DMS114 treated with DMSO at 0.1 percent for 48 hours (cell line): ENCODE results near the gene RSRC1.
A peak's percentile ranks its signal among the peaks of the same experiment; 100 is the strongest.
"Not testable (repeated sequence)": the region's sequence is repeated elsewhere in the genome, so short reads cannot be mapped to it uniquely, and the experiment has no call there.

Source experiments
- DNase-seq: peaks from one replicate; lab custom pipeline; 2025; ENCODE audit not compliant: unreplicated experiment; lab: John Stamatoyannopoulos, UW

Gene RSRC1

DNA sequence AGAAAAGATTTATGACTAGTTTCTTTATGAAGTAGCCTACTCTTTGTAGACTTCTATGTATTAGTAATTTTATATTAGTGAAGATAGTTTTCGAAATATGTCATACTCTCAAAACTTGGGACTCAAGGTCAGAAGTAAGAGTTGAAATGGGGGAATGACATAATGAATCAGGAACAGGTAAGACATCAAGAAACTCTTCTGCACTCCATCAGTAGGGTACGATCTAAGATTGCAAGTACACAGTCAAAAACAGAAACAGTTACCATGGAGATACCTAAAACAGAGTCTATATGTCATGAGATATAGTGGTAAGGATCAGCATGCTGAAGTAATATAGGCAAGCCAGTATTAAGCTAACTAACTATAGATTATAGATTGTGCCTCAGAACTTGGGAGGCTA, 274.1 kb downstream of the RSRC1 start:
- no peak for DNase-seq

DNA sequence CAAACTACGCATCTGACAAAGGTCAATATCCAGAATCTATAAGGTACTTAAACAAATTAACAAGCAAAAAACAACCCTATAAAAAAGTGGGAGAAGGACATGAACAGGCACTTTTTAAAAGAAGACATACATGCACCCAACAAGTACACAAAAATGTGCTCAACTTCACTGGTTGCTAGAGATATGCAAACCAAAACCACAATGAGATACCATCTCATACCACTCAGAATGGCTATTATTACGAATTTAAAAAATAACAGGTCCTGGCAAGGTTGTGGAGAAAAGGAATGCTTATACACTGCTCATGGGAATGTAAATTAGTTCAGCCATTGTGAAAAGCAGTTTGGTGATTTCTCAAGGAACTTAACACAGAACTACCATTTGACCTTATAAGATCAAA, 285.5 kb downstream of the RSRC1 start:
- DNase-seq, result no peak

DNA sequence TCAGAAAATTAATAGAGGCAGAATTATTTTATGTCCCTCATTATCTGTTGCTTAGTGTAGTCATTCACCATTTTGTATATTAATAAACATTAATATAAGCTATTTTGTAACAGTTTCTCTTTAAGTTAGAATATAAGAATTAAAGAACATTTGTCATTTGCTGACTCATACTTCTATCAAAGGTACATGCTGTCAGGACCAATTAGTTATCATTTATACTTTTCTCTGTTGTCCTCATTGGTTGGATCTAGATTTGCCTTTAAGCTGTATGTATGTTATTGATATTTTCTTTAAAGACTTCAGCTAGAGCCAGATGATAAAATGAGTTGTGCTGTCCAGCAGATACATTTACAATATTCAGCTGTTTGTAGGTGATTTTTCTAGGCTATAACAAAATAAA, 292.7 kb downstream of the RSRC1 start:
- no peak for DNase-seq

DNA sequence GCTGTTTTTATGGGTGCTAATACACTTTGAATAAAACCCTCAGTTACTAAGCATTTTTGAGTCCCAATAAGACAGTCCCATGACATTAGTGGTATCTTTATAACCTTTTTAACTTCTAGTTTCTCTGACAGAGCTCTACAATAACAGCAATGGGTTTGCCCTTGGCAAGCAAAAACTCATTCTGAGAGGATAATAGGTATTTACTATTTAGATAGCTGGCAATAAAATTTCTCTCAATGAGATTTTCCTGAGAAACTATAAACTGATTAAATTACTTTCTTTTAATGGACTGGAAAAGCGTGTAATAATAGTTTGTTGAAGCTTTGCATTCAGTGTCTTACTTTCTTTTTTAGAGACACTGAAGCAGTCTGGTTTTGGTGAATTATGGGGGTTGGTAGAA, 293.1 kb downstream of the RSRC1 start:
- no peak for DNase-seq

DNA sequence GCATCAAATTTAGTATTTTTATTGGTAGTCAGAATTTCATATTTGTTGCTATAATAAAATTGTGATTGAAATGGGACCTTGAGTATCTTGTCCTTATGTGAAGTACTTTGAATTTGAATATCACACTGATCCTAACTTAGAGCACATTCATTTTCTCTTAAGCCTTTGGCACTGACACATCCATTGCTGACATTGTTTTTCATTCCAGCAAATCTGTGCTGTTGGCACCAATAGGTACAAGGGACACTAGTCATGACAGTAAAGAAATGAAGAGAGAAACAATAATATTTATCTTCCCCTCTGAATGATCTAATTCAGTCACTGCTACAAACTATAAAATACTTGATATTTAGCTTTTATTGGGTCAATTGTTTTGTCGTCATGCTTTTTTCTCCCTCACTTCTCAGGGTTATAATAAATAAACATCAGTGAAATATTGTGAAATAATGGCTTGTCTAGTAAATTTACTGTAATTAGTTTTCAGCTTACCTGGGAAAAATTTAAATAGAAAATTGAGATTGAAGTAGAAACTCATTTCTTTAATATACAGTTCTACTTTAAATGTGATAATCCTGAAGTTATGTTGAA, 294.3 kb downstream of the RSRC1 start:
- no peak for DNase-seq

DNA sequence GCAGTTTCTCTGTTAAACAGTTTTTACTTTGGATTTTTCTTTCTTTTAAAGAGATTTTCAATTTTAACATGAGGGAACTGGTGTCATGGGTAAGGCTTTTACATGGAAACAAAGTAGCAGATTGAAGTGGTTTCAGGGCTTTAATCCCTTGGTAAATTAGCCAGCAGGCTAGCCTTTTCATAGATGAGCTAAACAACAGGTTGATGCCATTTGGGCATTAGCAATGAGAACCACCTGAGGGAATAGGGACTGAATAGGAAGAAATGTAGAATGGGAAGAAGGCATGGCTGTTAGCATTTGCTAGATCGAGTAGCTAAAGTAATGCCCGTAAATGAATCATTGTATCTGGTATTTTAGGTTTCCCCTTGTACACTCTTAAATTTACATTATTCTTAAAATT, 295.6 kb downstream of the RSRC1 start:
- no peak for DNase-seq

DNA sequence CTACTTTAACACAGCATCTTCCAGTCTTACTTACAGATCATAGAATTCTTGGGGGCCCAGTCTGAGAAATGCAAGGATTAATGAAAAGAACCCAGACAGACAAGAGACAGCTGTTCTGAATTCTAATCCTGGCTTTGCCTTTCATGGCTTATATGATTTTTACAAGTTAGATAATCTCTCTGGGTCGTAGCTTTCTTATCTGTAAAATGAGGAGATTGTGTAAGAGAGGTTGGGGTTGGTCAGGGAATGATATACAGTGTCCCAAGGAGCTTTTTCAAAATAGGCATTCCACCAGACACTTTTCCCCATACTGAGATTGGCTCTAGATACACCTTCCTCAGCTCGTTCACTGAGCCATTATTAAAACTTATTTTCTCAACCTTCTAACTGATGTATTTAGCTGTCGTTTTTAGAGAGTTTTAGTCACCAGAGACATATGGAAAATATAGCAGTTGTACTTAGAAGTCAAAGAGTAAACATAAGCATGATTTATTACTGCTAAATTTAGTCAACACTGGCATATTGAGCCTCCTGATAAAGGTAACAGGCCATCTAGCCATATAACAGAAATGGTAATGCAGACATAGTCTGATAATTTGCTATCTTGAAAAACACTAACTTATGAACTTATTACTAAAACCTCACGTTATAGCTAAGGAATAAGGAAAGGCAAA, 298.1 kb downstream of the RSRC1 start:
- no peak for DNase-seq

DNA sequence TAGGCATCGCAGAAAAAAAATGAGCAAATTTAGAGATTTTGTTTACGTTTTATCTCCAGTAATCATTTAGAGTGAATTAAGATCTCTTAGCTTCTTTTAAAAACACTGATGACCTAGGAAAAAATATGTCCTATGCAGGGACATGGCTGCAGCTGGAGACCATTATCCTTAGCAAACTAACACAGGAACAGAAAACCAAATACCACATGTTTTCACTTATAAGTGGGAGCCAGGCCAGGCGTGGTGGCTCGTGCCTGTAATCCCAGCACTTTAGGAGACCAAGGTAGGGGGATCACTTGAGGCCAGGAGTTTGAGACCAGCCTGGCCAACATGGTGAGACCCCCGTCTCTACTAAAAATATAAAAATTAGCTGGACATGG, 298.6 kb downstream of the RSRC1 start:
- not testable (repeated sequence) for DNase-seq

DNA sequence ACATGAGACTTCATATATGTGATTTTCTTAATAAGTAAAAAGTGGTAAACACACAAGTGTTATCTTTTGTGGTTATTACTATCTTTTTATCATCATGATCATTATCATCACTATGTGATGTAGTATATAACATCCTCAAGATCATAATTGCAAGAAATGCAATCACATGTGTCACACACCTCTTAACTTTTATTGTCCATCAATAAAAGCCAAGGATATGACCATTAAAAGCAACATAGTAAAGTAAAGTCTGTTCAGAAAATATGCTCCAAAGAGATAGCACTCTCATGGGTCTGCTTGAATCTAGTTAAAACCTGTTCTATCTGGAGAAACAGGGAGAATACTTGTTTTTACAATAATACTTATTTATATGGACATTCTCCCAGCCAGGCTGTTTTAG, 308.1 kb downstream of the RSRC1 start:
- DNase-seq, result no peak

DNA sequence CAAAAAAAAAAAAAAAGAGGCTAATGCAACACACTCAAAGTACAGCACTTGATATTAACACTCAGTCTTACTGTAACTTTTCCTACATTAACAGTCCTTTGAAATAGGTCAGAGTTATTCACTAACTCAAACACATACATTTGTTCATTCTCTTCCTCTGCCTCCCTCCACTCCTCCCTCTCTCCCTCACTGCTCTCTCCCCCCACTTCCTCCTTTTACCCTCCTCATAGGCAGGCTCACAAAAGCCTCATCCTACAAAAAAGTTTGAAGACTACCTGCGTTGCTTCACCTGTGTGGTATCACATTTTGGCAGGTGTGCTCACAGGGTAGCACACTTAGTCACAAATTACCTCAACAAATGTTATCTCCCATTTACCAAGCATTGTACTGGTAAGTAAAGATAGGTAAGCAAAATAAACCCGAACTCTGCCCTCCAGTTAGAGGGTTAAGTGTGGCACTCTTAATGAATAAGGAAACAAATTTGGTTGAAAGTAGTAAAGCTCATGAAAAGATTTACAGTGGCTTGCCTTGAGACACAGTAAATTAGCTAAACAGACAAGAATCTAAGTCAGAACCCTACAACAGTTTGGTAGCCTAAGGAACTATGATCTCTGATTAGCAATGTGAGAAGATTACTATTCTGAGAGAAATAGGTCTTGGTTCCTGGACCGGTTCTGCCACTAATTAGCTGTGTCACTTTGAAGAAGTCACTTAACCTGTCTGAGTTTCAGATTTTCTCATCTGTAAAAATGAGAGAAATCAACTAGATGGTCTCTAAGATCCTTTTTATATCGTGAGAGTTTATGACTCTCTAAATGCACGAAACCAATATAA, 310.1 kb downstream of the RSRC1 start:
- no peak for DNase-seq

DNA sequence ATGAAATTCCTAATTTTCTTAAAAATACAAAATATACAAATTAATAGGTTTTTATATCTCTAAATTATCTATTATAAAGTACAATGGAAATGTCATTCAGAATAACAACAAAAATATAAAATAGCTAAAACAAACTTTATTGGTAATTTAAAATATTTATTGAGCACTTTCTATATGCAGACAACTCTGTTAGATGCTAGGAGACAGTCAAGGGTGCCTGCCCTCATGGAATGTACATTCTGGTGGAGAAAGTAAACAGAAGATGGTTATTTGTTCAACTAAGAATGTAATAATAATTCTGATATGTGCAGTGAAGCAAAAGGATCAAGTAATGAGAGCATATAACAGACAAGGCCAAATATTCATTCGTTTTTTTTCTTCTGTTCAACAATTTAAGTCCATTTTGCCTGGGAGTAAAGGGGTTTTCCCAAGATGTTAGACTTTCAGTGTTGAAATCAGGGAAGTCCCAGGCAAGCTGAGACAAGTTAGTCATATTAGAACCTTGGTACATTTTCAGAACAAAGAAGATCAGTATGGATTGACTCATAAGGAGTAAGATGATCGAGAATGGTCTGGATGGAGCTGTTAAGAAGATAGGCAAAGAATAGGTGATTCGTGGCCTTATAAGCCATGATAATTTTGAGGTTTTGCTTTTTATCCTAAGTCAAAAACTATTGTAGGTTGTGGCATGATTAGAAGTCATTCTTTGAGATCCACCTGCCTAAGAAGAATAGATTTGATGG, 310.9 kb downstream of the RSRC1 start:
- no peak for DNase-seq

DNA sequence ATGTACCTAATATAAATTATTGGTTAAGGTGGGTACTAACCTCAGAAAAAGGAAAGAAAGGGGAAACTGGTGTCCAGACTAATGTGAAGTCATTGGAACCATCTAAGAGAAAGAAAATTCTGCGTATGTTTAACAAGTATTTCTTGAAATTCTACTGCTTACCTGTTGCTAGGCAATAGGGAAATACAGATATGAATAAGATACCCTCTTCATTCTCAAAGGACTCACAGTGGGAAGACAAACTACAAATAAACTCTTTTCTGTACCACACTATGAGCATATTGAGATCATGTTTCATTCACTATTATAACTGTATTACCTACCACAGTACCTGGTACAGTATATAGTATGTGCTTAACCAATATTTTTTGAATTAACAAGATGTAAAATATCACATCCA, 320.6 kb downstream of the RSRC1 start:
- DNase-seq, result no peak

DNA sequence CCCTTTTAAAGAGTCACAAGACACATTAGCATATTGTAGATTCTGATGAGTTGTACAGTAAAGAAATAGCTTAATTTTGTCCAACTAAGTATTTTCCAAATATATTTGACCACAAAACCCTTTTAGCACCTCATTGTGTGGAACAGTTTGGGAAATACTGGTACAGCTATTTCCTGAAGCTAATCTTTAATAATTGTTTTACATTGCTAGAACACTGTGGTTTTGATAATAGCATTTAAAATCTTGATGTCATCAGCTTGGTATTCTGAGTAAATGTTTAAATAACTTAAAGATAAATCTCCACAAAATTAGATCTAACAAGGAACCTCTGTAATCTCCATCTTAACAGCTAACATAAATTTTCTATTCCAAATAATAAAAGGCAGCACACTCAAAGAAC, 321.1 kb downstream of the RSRC1 start:
- no peak for DNase-seq

DNA sequence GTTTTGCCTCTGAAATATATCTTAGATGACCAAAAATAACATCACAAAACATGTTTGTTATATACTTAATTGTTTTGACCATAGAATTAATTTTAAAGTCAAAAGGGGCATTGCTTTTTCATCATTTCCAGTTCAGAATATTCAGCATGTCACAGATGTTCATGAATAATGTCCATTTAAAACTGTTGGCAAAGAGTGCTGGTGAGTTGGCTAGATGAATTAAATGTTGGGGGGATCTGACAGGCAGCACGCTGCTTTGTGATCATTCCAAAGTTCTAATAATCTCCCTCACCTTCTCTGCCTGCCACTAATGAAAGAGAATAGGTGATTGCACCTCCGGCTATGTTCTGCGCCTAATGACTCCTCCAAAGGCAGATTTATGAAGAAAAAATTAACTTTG, 321.9 kb downstream of the RSRC1 start:
- DNase-seq, result no peak

DNA sequence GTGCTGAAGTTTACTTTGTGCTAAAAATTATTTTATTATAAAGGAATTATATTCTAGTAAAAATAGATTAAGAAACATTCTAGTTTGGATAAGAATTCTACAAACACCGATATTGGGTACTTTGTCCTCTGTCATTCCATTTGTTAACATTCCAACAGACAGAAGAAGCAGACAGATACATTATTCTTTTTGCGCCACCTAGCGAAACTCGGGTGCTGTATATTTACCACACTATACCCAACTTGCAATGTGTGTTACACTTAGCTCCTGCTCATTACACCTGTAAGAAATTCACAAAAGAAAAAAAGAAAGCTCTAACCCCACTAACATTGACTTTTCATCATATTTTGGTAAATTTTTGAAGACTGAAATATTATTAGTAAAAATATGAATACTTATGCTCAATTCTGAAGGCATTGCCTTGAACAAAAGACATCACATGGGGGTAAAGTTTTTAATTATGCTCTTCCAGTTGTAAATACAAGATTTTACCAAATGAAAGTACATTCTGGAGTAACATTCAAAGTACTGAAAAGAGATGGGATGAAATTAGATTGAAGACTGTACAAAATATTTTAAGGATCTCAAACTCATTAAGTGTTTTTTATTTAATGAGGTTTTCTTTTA, 324.6 kb downstream of the RSRC1 start:
- DNase-seq, result peak; percentile 60

DNA sequence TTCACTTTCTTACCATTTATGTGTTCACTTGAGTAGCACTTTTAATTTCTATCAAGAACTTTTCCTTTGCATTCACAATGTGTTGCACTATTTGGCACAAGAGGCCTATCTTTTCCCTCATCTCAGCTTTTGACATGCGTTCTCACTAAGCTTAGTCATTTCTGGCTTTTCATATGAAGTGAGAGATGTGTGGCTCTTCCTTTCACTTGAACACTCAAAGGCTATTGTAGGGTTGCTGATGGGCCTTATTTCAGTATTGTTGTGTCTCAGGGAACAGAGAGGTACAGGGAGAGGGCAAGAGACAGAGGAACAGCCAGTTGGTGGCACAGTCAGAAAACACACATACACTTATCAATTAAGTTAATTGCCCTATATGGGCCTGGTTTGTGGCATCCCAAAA, 333.7 kb downstream of the RSRC1 start:
- no peak for DNase-seq

DNA sequence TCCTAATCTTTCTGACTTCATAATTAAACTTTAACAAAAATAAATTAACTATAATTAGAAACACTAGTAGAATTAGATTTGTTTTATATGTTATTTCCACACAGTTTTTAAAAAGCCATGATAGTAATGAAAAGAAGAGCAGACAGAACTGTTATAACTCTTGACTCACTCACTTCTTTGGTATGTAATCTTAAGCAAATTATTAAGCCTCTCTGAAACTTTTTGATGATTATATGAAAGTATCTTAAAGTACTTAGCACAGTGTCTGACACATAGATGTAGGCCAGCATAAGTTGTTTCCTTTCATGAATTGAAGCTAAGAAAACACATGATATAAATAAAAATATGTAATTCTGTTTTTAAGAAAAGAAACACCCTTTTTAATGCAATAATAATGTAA, 337.5 kb downstream of the RSRC1 start:
- no peak for DNase-seq

DNA sequence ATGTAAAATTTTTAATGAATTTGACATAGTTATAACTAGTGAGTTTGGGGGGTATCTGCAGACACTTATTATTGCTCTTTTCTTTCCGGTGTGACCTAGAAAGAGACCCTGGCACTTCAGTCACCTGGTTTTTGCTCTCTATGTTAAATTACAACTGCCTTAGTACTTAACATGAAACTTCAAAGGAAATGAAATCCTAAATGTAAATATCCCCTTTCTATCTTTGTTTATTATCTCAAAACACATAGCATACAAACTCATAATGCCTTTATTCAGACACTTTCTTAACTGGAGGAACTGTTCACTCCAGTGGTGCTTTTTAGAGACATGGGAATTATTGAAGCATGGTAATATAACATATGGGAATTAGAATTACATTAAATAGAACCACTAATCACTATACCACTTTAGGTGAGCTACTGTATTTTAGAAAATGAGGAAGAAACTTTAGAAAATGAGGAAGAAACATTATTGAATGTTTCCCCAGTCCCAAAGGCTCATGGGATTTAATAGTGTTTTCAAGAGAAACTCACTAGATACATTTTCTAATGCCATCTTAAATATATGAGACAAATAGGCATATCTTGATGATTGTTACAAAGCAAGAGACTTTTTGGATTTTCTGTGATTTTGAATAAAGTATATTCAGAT, 341.6 kb downstream of the RSRC1 start:
- DNase-seq, result no peak

DNA sequence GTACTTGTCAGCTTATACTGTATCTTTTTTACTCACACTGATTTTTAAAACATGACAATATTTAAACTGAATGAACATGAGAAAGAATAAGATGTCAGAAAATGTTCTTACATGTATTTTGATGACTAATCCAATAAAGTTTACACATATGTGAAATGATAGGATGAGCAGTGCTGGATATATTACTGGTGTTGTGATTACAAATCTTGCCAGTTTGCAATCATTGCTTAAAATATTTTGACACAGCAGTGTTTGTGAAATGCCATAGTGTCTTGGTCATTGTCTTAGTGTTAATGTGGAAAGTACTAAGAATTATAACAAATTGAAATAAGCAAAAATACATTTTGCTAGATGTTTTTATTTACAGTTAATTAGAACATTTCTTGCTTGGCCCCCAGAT, 342.4 kb downstream of the RSRC1 start:
- no peak for DNase-seq

DNA sequence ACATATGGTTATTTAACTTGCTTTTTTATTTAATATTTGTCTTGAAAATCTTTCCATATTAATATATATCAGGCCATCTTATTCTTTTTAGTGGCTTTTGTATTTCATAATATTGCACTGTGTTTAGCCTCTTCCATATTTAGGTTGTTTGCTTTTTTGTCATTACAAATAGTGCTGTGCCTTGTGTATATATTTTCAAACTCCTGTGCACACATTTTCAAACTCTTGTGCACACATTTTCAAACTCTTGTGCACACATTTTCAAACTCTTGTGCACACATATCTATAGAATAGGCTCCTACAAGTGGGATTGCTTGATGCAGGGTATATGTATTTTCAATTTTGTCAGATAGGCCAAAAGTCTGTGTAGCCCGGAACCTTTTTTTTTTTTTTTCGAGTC, 343.1 kb downstream of the RSRC1 start:
- DNase-seq, result no peak

DNA sequence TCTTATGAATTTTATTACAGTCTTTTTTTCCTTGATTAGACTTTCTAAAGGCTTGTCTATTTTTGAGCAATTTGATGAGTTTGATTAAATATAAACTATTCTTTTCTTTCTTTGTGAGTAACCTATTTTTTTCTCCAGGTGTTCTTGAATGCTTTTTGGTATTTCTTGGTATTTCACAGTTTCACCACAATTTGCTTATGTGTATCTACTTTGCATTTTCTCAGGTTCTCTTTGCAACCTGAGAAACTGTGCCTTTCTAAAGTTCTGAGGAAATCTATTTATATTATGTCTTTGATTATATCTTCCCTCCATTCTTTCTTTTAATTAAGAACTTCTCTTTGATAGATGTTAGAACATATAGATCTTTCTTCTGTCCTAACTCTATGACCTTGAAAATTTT, 344.0 kb downstream of the RSRC1 start:
- no peak for DNase-seq
